ENCODE data around the gene JAM2.

DNA sequence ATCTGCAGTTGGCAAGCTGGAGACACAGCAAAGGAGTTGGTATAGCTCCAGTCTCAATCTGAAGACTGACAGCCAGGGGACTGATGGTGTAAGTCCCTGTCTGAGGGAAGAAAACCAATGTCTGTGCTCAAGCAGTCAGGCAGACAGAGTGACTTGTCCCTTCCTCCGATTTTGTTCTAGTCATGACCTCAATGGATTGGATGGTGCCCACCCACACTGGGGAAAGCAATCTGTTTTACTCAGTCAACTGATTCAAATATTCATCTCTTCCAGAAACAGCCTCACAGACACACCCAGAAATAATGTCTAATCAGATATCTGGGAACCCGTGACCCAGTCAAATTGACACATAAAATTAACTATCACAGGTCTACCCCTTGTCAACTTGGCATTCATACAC lies 19.9 kb upstream of the JAM2 start:
- TF ChIP-seq, protein P1, sequence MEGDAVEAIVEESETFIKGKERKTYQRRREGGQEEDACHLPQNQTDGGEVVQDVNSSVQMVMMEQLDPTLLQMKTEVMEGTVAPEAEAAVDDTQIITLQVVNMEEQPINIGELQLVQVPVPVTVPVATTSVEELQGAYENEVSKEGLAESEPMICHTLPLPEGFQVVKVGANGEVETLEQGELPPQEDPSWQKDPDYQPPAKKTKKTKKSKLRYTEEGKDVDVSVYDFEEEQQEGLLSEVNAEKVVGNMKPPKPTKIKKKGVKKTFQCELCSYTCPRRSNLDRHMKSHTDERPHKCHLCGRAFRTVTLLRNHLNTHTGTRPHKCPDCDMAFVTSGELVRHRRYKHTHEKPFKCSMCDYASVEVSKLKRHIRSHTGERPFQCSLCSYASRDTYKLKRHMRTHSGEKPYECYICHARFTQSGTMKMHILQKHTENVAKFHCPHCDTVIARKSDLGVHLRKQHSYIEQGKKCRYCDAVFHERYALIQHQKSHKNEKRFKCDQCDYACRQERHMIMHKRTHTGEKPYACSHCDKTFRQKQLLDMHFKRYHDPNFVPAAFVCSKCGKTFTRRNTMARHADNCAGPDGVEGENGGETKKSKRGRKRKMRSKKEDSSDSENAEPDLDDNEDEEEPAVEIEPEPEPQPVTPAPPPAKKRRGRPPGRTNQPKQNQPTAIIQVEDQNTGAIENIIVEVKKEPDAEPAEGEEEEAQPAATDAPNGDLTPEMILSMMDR (IDR thresholded peaks at IDR 0.05; ENCODE audit: poor library complexity, severe bottlenecking) = no peak
- TF ChIP-seq EZH2 (IDR thresholded peaks at IDR 0.05; ENCODE audit: borderline replicate concordance, insufficient read depth, low read length, poor library complexity, severe bottlenecking) (no peak), EP300 (conservative IDR thresholded peaks at IDR 0.05; ENCODE audit: poor library complexity, severe bottlenecking) (no peak), POLR2AphosphoS5 (IDR thresholded peaks at IDR 0.05) (no peak)
